Activated CD8-positive, alpha-beta memory T cell treated with anti-CD3 and anti-CD28 coated beads, Interleukin-2, amount 50 U/mL, for 4 hours (primary cell): Measurements from ENCODE around the gene DR1.

ENCODE experiments used
- DNase-seq: peaks from one replicate; pipeline ENCODE4 v3.0.0-alpha.2; 2020

The DR1 gene

DNA sequence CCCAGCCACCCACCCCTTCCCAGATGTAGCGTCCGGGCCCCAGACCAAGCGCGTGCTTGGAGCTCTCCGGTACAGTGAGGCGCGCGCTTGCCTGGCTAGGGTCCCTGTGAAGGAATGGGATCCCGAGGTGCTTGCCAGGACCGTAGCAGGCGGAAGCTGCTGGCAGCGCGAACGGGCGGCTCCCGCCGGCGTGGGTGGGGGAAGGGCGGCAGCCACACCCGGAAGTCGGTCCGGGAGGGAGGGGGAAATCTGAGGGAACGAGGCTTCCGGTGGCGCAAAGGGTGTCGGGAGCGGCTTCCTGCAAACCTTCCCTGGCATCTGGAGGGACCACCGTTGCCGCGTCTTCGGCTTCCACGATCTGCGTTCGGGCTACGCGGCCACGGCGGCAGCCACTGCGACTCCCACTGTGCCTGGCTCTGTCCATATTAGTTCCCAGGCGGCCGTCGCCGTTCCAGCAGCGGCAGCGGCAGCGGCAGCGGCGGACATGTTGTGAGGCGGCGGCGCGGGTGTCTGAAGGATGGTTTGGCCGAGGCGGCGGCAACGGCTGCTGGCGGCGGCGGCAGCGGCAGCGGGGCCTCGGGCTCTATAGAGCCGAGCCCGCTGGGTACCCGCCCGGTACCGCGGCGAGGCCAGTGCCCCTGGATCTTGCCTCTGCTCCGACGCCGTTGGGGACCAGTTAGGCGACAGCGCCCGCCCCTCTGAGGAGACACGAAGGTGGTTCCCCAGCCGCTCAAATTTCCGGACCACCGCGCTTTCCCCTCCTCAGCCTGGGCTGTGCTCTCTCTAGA lies at the start of gene DR1:
DR1 (plus strand) TSS at position 275 of the 788 bp plus-strand sequence. CDS start 739 bp downstream, outside the sequence.
- DNase-seq: peak; percentile 92

GRCh38 chr1:93296555-93297154 lies 49.1 kb upstream of the DR1 start:
- no peak for DNase-seq

DNA sequence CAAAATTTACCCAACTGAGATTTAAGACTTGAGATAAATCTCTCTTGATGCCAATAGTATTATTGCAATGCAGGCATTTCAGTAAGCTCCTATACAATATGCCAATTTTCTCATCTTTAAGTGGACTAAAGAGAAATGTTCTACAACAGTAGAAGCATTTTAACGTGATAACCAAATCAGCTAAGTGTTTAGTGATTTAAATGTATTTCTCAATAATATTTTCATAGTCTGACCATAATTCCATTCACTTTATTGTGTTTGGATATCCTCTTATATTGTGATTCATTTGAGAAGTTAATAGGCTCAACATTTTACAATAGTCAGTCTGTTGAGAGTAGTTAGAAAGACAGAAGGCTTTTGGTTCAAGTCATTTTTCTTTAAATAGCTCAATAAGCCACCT lies 44.6 kb upstream of the DR1 start:
- DNase-seq: no peak

- DNase-seq: no peak
These were observed 43.6 kb upstream of the DR1 start for GRCh38 chr1:93302078-93302477.

- DNase-seq: peak; percentile 42
These were observed 41.0 kb upstream of the DR1 start for GRCh38 chr1:93304716-93305138.

GRCh38 chr1:93306920-93307319 lies 38.8 kb upstream of the DR1 start:
- DNase-seq: no peak

DNA sequence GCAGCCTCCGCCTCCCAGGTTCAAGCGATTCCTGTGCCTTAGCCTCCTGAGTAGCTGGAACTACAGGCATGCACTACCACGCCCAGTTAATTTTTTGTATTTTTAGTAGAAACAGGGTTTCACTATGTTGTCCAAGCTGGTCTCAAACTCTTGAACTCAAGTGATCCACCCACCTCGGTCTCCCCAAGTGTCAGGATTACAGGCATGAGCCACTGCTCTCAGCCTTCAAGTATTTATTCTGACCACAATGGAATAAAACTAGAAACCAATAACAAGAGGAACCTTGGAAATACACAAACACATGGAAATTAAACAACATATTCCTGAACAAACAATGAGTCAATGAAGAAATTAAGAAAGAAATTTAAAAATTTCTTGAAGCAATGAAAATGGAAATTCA lies 32.7 kb upstream of the DR1 start:
- no peak for DNase-seq

DNA sequence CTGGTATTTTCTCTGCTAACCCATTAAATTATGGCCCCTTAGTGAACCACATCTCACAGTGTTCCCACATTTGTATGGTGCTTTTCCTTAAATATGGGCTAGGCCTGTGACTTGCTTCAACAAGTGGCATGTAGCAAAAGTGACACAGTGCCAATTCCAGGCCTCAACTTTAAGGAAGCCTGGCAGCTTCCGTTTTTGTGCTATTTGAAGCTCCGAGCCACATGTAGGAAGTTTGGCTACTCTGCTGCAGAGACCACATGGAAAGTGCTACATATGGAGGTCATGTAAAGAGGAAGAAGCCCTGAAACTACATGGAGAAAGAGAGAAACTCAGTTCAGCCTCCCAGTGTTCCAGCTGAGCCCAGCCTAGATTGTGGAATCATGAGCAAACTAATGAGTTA lies 28.5 kb upstream of the DR1 start:
- DNase-seq: no peak

- DNase-seq: no peak
These were observed 27.8 kb upstream of the DR1 start for GRCh38 chr1:93317943-93318342.

DNA sequence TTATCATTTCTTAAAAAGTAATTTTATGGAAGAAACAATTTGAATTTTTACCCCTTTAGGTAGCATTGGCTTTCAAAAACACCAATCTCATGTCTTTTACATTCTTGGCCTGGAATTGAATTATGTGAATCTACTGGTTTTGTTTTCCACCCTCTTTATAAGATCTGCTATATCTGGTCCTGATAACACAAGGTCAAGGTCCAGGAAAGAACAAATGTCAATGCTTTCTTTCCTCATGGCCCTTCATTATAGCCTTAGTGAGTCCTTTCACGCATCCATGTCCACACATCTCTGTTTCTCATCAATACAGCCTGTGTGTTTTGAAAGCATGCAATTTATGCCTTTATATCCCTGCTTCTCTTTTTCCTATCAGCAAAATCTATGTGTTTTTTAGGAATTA lies 24.0 kb upstream of the DR1 start:
- DNase-seq: no peak

DNA sequence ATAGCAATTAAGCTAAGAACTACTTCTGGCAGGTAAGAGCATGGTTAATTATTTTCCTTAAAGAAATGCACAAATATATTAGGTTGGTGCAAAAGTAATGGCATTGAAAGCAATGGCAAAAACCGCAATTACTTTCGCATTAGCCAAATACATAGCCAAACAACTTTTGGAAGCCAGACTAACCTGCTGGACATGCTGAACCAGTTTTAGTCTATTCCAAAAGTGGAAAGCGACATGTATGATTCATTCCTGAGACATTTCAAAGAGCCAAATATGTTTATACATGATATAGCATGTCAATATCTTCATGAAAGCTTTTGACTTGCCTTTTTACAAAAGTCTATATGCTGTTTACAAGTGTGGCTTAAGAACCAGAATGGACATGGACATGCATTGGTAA lies 23.4 kb upstream of the DR1 start:
- no peak for DNase-seq

GRCh38 chr1:93323185-93323820 lies 22.4 kb upstream of the DR1 start:
- no peak for DNase-seq

GRCh38 chr1:93324486-93325464 lies 20.9 kb upstream of the DR1 start:
- no peak for DNase-seq

- DNase-seq: no peak
These were observed 16.6 kb upstream of the DR1 start for GRCh38 chr1:93328809-93329760.

GRCh38 chr1:93330196-93330595 lies 15.5 kb upstream of the DR1 start:
- DNase-seq: no peak

GRCh38 chr1:93330617-93331016 lies 15.1 kb upstream of the DR1 start:
- no peak for DNase-seq

DNA sequence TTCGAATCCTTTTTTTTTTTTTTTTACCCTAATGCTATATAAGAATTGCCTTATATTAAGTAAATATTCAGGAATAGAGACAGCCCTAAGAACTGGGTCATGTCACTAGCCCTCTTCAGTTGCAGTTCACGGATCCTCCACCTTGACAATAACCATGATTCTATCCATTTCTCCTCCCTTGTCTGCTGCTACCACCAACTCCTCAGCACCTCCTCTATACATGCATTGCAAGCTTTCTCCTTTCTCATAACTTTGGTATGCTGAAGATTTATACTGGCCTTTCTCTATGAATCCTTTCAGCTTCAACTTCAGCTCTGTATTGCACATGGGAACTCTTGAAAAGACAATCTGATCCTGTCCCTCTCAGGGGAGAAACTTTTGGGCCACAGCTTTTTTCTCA lies 14.3 kb upstream of the DR1 start:
- DNase-seq: no peak

GRCh38 chr1:93332368-93332767 lies 13.3 kb upstream of the DR1 start:
- no peak for DNase-seq

DNA sequence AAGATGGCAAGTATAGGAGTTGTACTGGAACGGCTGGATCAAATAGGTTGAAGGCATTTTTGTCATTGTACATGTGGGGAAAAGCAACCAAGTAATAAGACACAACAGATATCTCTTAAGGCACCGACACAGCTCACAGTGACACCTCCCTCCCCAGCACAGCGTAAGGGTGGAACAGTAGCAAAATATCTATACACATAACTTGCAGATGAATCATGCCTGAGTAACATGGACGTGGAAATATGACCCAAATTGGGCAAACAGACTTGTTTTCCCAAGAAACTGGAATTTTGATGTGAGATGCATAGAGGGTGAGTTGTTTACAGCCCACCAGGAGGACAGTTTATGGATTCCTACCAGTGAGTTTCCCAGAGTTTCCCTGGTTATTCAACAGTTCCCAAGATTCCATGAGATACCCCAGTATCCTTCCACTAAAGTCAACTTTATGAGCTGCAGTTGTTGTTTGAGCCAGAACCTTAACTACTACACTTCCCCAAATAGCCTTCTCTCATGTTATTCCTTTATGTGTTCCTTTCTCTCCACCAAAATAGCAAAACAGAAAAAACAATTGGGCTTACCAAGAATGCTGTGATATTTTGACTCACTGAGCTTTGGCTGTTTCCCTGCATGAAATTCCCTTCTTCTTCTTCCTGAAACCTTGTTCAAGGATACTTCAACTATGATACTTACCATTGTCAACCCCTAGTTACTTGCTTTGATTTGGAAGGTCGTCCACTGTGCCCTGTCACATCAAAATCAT lies 7.1 kb upstream of the DR1 start:
- no peak for DNase-seq

GRCh38 chr1:93339171-93339697 lies 6.5 kb upstream of the DR1 start:
- no peak for DNase-seq

DNA sequence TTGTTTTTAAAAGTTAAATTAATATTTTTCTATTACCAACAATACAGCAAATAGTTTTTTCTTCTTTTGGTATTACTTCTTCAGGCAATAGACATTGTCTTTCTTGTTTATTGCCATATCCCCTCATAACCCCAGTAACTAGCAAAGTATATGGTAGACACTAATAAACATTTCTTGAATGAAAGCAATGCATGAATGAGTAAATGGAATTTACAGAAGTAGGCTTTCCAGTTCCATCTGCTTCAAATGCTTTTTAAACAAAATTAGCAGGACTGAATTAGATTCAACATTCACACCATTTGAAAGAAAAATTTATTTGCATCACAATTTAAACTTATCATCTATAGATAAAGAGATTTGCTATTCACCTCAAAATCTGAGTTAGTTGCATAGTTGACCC lies 5.6 kb upstream of the DR1 start:
- DNase-seq: no peak
